GM12878 (cell line): ENCODE results near the gene C8G. TPM values are rescaled to one million over a fixed set of nuclear protein-coding genes. Genes with fewer than 3 reads are reported as not detected.

ENCODE experiments used
- ATAC-seq: fragments of 200-7000 bp; cut with Tn5 transposase; 3 replicates; pipeline ENCODE4 v1.9.1; 2020; ENCODE audit warnings: mild to moderate bottlenecking, moderate library complexity
- BruUV-seq: library from RNA; stranded (reverse); fragments of 400-500 nt; replicated peaks from 2 replicates; lab custom pipeline; 2021; lab: Mats Ljungman, UMichigan
- CTCF ChIA-PET: fragments of 300-600 bp; sonication (Branson Sonifier 250); formaldehyde crosslinking; extraction: SDS; loops from one replicate; lab custom pipeline; 2021; ENCODE audit warnings: inconsistent platforms; lab: Yijun Ruan, JAX
- POLR2A ChIA-PET: fragments of 350-600 bp; formaldehyde crosslinking; extraction: SDS; loops from one replicate; lab custom pipeline; 2021; ENCODE audit warnings: inconsistent platforms; lab: Charles Lee
- RAD21 ChIA-PET: fragments of 300-600 bp; sonication (Branson Sonifier 250); formaldehyde crosslinking; loops from one replicate; lab custom pipeline; 2023; ENCODE audit warnings: antibody characterized with exemption; ENCODE audit not compliant: unreplicated experiment; lab: Charles Lee
- SMC1A ChIA-PET: fragments of 300-600 bp; sonication (Branson Sonifier 250); formaldehyde crosslinking; loops from one replicate; lab custom pipeline; 2023; ENCODE audit not compliant: unreplicated experiment, uncharacterized antibody; lab: Charles Lee
- DNase-seq: peaks from one replicate; pipeline ENCODE4 v3.0.0-alpha.2; 2011; ENCODE audit warnings: low read depth, low spot score
- FAIRE-seq: peaks from 3 replicates; lab custom pipeline; 2011; peaks lifted over from hg19 to GRCh38; lab: Jason Lieb, UNC
- H2AFZ ChIP-seq: 2 replicates; pipeline ENCODE4 v1.6.0; 2011; ENCODE audit warnings: low read depth, low read length, control low read depth; ENCODE audit not compliant: control insufficient read depth
- H3K27ac ChIP-seq: 2 replicates; pipeline ENCODE4 v1.5.1; 2011; ENCODE audit warnings: control low read depth; ENCODE audit not compliant: control insufficient read depth, insufficient read depth
- H3K27me3 ChIP-seq, 2 experiments: replicated peaks in 1 of 2; 2 replicates each; pipeline versions ENCODE4 v1.6.0 to v1.6.1; 2011; ENCODE audit warnings: low read length in 1 of 2; ENCODE audit not compliant: control insufficient read depth in 2 of 2, insufficient read depth in 2 of 2
- H3K36me3 ChIP-seq, 2 experiments: 2 replicates each; pipeline ENCODE4 v1.5.1; 2011; ENCODE audit warnings: low read length in 1 of 2; ENCODE audit not compliant: control insufficient read depth in 2 of 2, insufficient read depth in 2 of 2
- H3K4me1 ChIP-seq: 2 replicates; pipeline ENCODE4 v1.6.1; 2011; ENCODE audit warnings: mild to moderate bottlenecking, low read length, moderate library complexity, mixed read lengths; ENCODE audit not compliant: control insufficient read depth, insufficient read depth
- H3K4me2 ChIP-seq: 2 replicates; pipeline ENCODE4 v1.6.0; 2011; ENCODE audit warnings: control low read depth; ENCODE audit not compliant: control insufficient read depth, insufficient read depth
- H3K4me3 ChIP-seq: fragments of 200-600 bp; sonication (generic); 2 replicates; pipeline ENCODE4 v1.5.1; 2016
- H3K79me2 ChIP-seq: 2 replicates; pipeline ENCODE4 v1.6.0; 2011; ENCODE audit warnings: low read length; ENCODE audit not compliant: control insufficient read depth, insufficient read depth
- H3K9ac ChIP-seq: 2 replicates; pipeline ENCODE4 v1.8.0; 2011; ENCODE audit warnings: low read length, control low read depth, mixed read lengths; ENCODE audit not compliant: control insufficient read depth, insufficient read depth
- H3K9me3 ChIP-seq: replicated peaks from 3 replicates; pipeline ENCODE4 v1.5.1; 2011; ENCODE audit warnings: mild to moderate bottlenecking, low read length; ENCODE audit not compliant: control insufficient read depth, insufficient read depth
- H4K20me1 ChIP-seq: 2 replicates; pipeline ENCODE4 v1.6.0; 2011; ENCODE audit not compliant: control insufficient read depth, insufficient read depth
- MYB ChIP-seq: fragments of 150-350 bp; IDR thresholded peaks from 2 replicates; pipeline ENCODE4 v1.6.1; 2014; ENCODE audit warnings: mild to moderate bottlenecking, low read depth, low read length, borderline replicate concordance
- POLR2AphosphoS5 ChIP-seq: IDR thresholded peaks from 2 replicates; pipeline ENCODE4 v1.6.1; 2011; ENCODE audit warnings: mild to moderate bottlenecking, low read length, inconsistent platforms
- RELA ChIP-seq: fragments of 450-650 bp; IDR thresholded peaks from 2 replicates; pipeline ENCODE4 v1.8.0; 2014; ENCODE audit warnings: borderline replicate concordance; ENCODE audit not compliant: partially characterized antibody
- SIX5 ChIP-seq: IDR thresholded peaks from 2 replicates; pipeline ENCODE4 v1.6.1; 2011; ENCODE audit warnings: mild to moderate bottlenecking, low read depth, low read length, moderate library complexity; ENCODE audit not compliant: severe bottlenecking
- WGBS: methylation state at CpG from one replicate; pipeline ENCODE4 v1.1.6; 2016; ENCODE audit warnings: low lambda C conversion rate; ENCODE audit not compliant: insufficient replicate concordance, insufficient coverage; ENCODE audit errors: missing lambda C conversion rate; 5-methylcytosine and 5-hydroxymethylcytosine counted together
- in situ Hi-C: fragments of 300-500 bp; cut with MboI; formaldehyde crosslinking; loops from 9 replicates; pipeline ENCODE4 v1.14.3; 2018; ENCODE audit warnings: mixed read lengths
- intact Hi-C: fragments of 100-400 bp; cut with micrococcal nuclease; formaldehyde crosslinking; loops from one replicate; pipeline ENCODE4 v1.14.2; 2022; ENCODE audit not compliant: unreplicated experiment
- polyA plus RNA-seq, 11 experiments: library from polyadenylated mRNA; depleted of rRNA in 4 of 11; unstranded in 6 of 11; stranded (reverse) in 5 of 11; fragments of >200 nt; fragmentation: Nextera tagmentation in 4 of 11; fragmentation: Illumina TruSeq in 1 of 11; extraction: Ambion mirVana in 4 of 11; extraction: Trizol in 1 of 11; gene quantifications; 1 replicate in 1 of 11; 2 replicates in 10 of 11; pipeline versions ENCODE4 v1.2.1 to v1.2.3, GENCODE V29; 2011 to 2016; ENCODE audit warnings: inconsistent platforms in 2 of 11, missing spikeins in 2 of 11, low read depth in 1 of 11
- total RNA-seq, 4 experiments: library from RNA; depleted of rRNA in 3 of 4; stranded (reverse); fragments of >200 nt in 3 of 4; fragmentation: Illumina TruSeq in 1 of 4; extraction: Trizol in 1 of 4; gene quantifications; 2 replicates each; pipeline versions ENCODE4 v1.2.1 to v1.2.3, GENCODE V29; 2013 to 2021
- TF ChIP-seq, protein P1 (sequence below): IDR thresholded peaks from 2 replicates; pipeline ENCODE4 v1.6.1; 2011; ENCODE audit warnings: borderline replicate concordance, low read depth, mild to moderate bottlenecking, moderate library complexity, low read length; ENCODE audit not compliant: insufficient read depth, poor library complexity, severe bottlenecking

Gene C8G
- total and polyA plus RNA-seq, 10 of the 15 experiments (the other 5 are each of a cell fraction or from before 2014, with no cell fraction given): 0.26 to 0.69 (median 0.50) TPM; not detected in 7

DNA sequence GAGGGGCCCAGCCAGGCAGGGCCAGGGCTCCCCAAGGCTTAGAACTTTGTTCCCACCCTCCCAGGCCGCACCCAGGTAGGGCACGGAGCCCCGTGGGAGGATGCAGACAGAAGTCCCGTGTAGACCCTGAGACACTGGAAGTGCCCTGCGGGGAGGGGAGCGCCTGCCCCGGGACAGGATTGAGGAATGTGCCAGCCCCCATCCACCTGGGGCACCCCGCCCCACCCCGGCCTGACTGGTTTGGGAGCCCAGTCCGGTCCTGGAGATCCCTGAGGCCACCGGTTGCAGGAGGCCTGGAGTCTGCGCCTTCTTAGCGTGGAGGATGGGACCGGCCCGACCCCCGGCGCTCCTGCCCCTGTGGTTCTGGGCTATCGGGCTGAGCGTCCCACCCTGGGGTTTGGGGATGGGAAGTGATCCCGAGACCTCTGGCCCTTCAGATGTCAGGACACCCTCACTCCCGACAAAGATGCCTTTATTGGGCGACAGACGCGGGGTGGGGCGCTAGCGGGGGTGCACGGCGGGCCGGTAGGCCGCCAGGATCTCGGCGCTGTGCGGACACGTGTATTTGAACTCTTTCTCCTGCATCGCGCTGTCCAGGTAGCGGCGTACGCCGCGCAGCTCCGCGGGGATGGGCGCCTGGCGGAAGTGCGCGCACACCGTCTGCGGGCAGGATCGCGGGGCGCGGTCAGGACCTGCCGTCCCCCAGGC is 49.3 kb downstream of the C8G start:
- H3K4me1 ChIP-seq: peaks cover 33% of the 10 kb centered on the region
- TF ChIP-seq MYB (no peak), SIX5 (no peak), POLR2AphosphoS5 (no peak), RELA (no peak)
- TF ChIP-seq, protein P1, sequence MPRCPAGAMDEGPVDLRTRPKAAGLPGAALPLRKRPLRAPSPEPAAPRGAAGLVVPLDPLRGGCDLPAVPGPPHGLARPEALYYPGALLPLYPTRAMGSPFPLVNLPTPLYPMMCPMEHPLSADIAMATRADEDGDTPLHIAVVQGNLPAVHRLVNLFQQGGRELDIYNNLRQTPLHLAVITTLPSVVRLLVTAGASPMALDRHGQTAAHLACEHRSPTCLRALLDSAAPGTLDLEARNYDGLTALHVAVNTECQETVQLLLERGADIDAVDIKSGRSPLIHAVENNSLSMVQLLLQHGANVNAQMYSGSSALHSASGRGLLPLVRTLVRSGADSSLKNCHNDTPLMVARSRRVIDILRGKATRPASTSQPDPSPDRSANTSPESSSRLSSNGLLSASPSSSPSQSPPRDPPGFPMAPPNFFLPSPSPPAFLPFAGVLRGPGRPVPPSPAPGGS: no peak
- H3K27ac ChIP-seq: no peak overlapping the region
- no peak overlapping the region for H2AFZ ChIP-seq
- in situ Hi-C loops (no loop called here), intact Hi-C loops (no loop called here)
- FAIRE-seq: no peak
- H3K4me2 ChIP-seq: no peak overlapping the region
- ChIA-PET POLR2A (no interaction called here), SMC1A (no interaction called here), RAD21 (no interaction called here), CTCF (interaction anchor here (0.7 to 1.0 kb wide), 2 partner anchors 41 to 152 kb away, joined by 3 read pairs; partner anchors contain the start of gene AJM1)
- H3K79me2 ChIP-seq: no peaks in the 10 kb centered on the region; the same call in 1 of the 2 replicates
- H4K20me1 ChIP-seq: no peaks in the 10 kb centered on the region
- no peak overlapping the region for H3K9ac ChIP-seq
- H3K9me3 ChIP-seq: no peaks in the 10 kb centered on the region; the same call in 2 of the 3 replicates
- BruUV-seq: no TSS peak
- no peak for ATAC-seq
- H3K27me3 ChIP-seq: peaks cover 2 to 6% of the 10 kb centered on the region in 2 experiments; a peak in 3 of 4 replicates
- WGBS: 97% methylated on average over 47 of the region's 54 CpGs
- no peaks in the 10 kb centered on the region for H3K36me3 ChIP-seq
- H3K4me3 ChIP-seq: no peak overlapping the region
- no peak for DNase-seq
